Neural cell (in vitro differentiated cells): Measurements from ENCODE around the gene LYPLAL1. TPM values are rescaled to one million over a fixed set of nuclear protein-coding genes. Genes with fewer than 3 reads are reported as not detected.

Experiments used
- H2AFZ ChIP-seq: fragments of 200-600, 300-800 bp; sonication (generic), shearing (Covaris generic); 2 replicates; pipeline ENCODE4 v1.6.0; 2014; ENCODE audit warnings: low read depth, mild to moderate bottlenecking, antibody characterized with exemption, low read length, moderate library complexity
- H3F3A ChIP-seq: fragments of 200-600 bp; shearing (Covaris generic); 2 replicates; pipeline ENCODE4 v1.6.1; 2016; ENCODE audit warnings: mild to moderate bottlenecking, moderate library complexity, mixed read lengths, antibody characterized with exemption, low read length; ENCODE audit not compliant: insufficient read depth, poor library complexity, severe bottlenecking
- H3K27ac ChIP-seq: fragments of 200-600, 300-800 bp; sonication (generic), shearing (Covaris generic); 2 replicates; pipeline ENCODE4 v1.5.1; 2014; ENCODE audit warnings: mild to moderate bottlenecking, low read length, moderate library complexity
- H3K27me3 ChIP-seq: fragments of 300-800, 200-600 bp; sonication (generic), shearing (Covaris generic); 2 replicates; pipeline ENCODE4 v1.6.0; 2014; ENCODE audit warnings: mild to moderate bottlenecking, low read depth, low read length, moderate library complexity; ENCODE audit not compliant: insufficient read depth
- H3K36me3 ChIP-seq: fragments of 300-800, 200-600 bp; sonication (generic), shearing (Covaris generic); 2 replicates; pipeline ENCODE4 v1.5.1; 2014; ENCODE audit warnings: mild to moderate bottlenecking, antibody characterized with exemption, low read length, moderate library complexity; ENCODE audit not compliant: insufficient read depth
- H3K4me2 ChIP-seq: fragments of 300-800, 200-600 bp; sonication (generic), shearing (Covaris generic); 2 replicates; pipeline ENCODE4 v1.6.0; 2014; ENCODE audit warnings: mild to moderate bottlenecking, low read length
- H3K4me3 ChIP-seq: fragments of 300-800, 200-600 bp; sonication (generic), shearing (Covaris generic); 2 replicates; pipeline ENCODE4 v1.5.1; 2014; ENCODE audit warnings: mild to moderate bottlenecking, low read length, moderate library complexity
- H3K79me2 ChIP-seq: fragments of 200-600 bp; shearing (Covaris generic); replicated peaks from 2 replicates; pipeline ENCODE4 v1.6.0; 2014; ENCODE audit warnings: mild to moderate bottlenecking, low read length, moderate library complexity; ENCODE audit not compliant: insufficient read depth
- H3K9ac ChIP-seq: fragments of 300-800, 200-600 bp; sonication (generic), shearing (Covaris generic); 2 replicates; pipeline ENCODE4 v1.6.1; 2016; ENCODE audit warnings: mild to moderate bottlenecking, low read length, mixed read lengths
- H3K9me2 ChIP-seq: fragments of 200-600 bp; shearing (Covaris generic); 2 replicates; pipeline ENCODE4 v1.6.1; 2016; ENCODE audit warnings: mild to moderate bottlenecking, low read length, mixed read lengths; ENCODE audit not compliant: insufficient read depth
- H3K9me3 ChIP-seq: fragments of 200-600, 300-800 bp; sonication (generic), shearing (Covaris generic); 2 replicates; pipeline ENCODE4 v1.6.1; 2016; ENCODE audit warnings: mild to moderate bottlenecking, mixed run types, low read length, moderate library complexity, mixed read lengths
- H4K20me1 ChIP-seq: fragments of 200-600 bp; shearing (Covaris generic); 2 replicates; pipeline ENCODE4 v1.6.1; 2016; ENCODE audit warnings: mild to moderate bottlenecking, mixed run types; ENCODE audit not compliant: insufficient read depth
- CTCF ChIP-seq: fragments of 450-650 bp; IDR thresholded peaks from 2 replicates; pipeline ENCODE4 v1.5.1; 2014; ENCODE audit warnings: antibody characterized with exemption, mild to moderate bottlenecking, moderate library complexity; ENCODE audit not compliant: poor library complexity, severe bottlenecking
- EP300 ChIP-seq: fragments of 450-650 bp; conservative IDR thresholded peaks from 2 replicates; pipeline ENCODE4 v1.6.1; 2014; ENCODE audit warnings: antibody characterized with exemption, mild to moderate bottlenecking, moderate library complexity; ENCODE audit not compliant: poor library complexity, severe bottlenecking
- EZH2 ChIP-seq: fragments of 200-600, 300-800 bp; shearing (Covaris generic), sonication (generic); IDR thresholded peaks from 2 replicates; pipeline ENCODE4 v1.6.1; 2014; ENCODE audit warnings: antibody characterized with exemption, low read length, borderline replicate concordance, mild to moderate bottlenecking; ENCODE audit not compliant: insufficient read depth, poor library complexity, severe bottlenecking
- MXI1 ChIP-seq: fragments of 450-650 bp; conservative IDR thresholded peaks from 2 replicates; pipeline ENCODE4 v1.6.1; 2014; ENCODE audit warnings: antibody characterized with exemption, mild to moderate bottlenecking; ENCODE audit not compliant: poor library complexity, severe bottlenecking
- POLR2AphosphoS5 ChIP-seq: IDR thresholded peaks from 2 replicates; pipeline ENCODE4 v1.6.1; 2012
- RAD21 ChIP-seq: fragments of 450-650 bp; conservative IDR thresholded peaks from 2 replicates; pipeline ENCODE4 v1.6.1; 2014; ENCODE audit warnings: antibody characterized with exemption, mild to moderate bottlenecking, moderate library complexity
- REST ChIP-seq: IDR thresholded peaks from 2 replicates; pipeline ENCODE4 v1.6.1; 2012; ENCODE audit warnings: borderline replicate concordance
- SMC3 ChIP-seq: fragments of 450-650 bp; conservative IDR thresholded peaks from 2 replicates; pipeline ENCODE4 v1.6.1; 2014; ENCODE audit warnings: antibody characterized with exemption, mild to moderate bottlenecking, moderate library complexity; ENCODE audit not compliant: poor library complexity
- TAF1 ChIP-seq: IDR thresholded peaks from 2 replicates; pipeline ENCODE4 v1.6.1; 2012; ENCODE audit warnings: low read depth
- polyA plus RNA-seq: library from polyadenylated mRNA; depleted of rRNA; stranded (reverse); fragments of >200 nt; gene quantifications from 2 replicates; pipeline ENCODE4 v1.2.3, GENCODE V29; 2014

LYPLAL1 gene
- polyA plus RNA-seq, 1 donor from 2014 or later, result 38.1 TPM

- no peaks in the 10 kb centered on the region for H3K9me3 ChIP-seq
- H4K20me1 ChIP-seq, result no peaks in the 10 kb centered on the region
- H3K27me3 ChIP-seq, result no peaks in the 10 kb centered on the region
Measured at GRCh38 chr1:219226196-219226595, 52.5 kb downstream of the LYPLAL1 start.

GRCh38 chr1:219227360-219228057 lies 53.8 kb downstream of the LYPLAL1 start:
- Histone ChIP-seq H3F3A (no peaks in the 10 kb centered on the region), H3K36me3 (no peaks in the 10 kb centered on the region), H3K27ac (no peak overlapping the region), H3K9me3 (no peaks in the 10 kb centered on the region), H3K79me2 (no peaks in the 10 kb centered on the region), H3K4me2 (no peak overlapping the region), H3K9me2 (no peaks in the 10 kb centered on the region), H3K27me3 (no peaks in the 10 kb centered on the region), H4K20me1 (no peaks in the 10 kb centered on the region), H3K9ac (no peak overlapping the region), H2AFZ (no peak overlapping the region), H3K4me3 (no peak overlapping the region)
- TF ChIP-seq RAD21 (no peak), EP300 (no peak), REST (no peak), SMC3 (no peak), EZH2 (no peak), MXI1 (no peak)

More at GRCh38 chr1:219226196-219226595, 52.5 kb downstream of the LYPLAL1 start:
- no peak overlapping the region for H2AFZ ChIP-seq
- H3K9ac ChIP-seq, result no peak overlapping the region
- no peak overlapping the region for H3K4me2 ChIP-seq
- TF ChIP-seq TAF1 (no peak), MXI1 (no peak), EP300 (no peak), SMC3 (no peak), EZH2 (no peak), RAD21 (no peak), REST (no peak), POLR2AphosphoS5 (no peak), CTCF (no peak)
- no peaks in the 10 kb centered on the region for H3K79me2 ChIP-seq
- H3K9me2 ChIP-seq, result no peaks in the 10 kb centered on the region
- H3K36me3 ChIP-seq, result no peaks in the 10 kb centered on the region
- no peak overlapping the region for H3K27ac ChIP-seq
- H3K4me3 ChIP-seq, result no peak overlapping the region
- H3F3A ChIP-seq, result no peaks in the 10 kb centered on the region
